ENCODE data around the gene KLHL3. TPM values are rescaled to one million over a fixed set of nuclear protein-coding genes. Genes with fewer than 3 reads are reported as not detected.
A peak's percentile ranks its signal among the peaks of the same experiment; 100 is the strongest.

The KLHL3 gene
- total RNA-seq, 4 donors from 2014 or later, result 1.0 to 3.0 (median 2.1) TPM

GRCh38 chr5:137580030-137580429 lies 155.9 kb downstream of the KLHL3 start:
- no peak for DNase-seq (ENCODE audit: low spot score in 2 of 2)
- no peak overlapping the region for H3K4me3 ChIP-seq (ENCODE audit: low read depth, poor library complexity, severe bottlenecking)
- TF ChIP-seq POLR2A (IDR thresholded peaks at IDR 0.05) (no peak), CTCF (IDR thresholded peaks at IDR 0.05) (no peak)
- intact Hi-C loops (cut with DNase I; ENCODE audit: low total_unique reads), result no loop called here
- WGBS, 2 donors, result 73 to 80% methylated on average over 3 of the region's 3 CpGs

- WGBS, 2 donors, result 27 to 28% methylated on average over 2 of the region's 2 CpGs
- DNase-seq (ENCODE audit: low spot score in 2 of 2), result no peak
- intact Hi-C loops (cut with DNase I; ENCODE audit: low total_unique reads), result no loop called here
- TF ChIP-seq CTCF (IDR thresholded peaks at IDR 0.05) (no peak), POLR2A (IDR thresholded peaks at IDR 0.05) (no peak)
- H3K4me3 ChIP-seq (ENCODE audit: low read depth, poor library complexity, severe bottlenecking), result no peak overlapping the region
Observed at GRCh38 chr5:137575847-137576246, 160.0 kb downstream of the KLHL3 start.

- DNase-seq (ENCODE audit: low spot score in 2 of 2), result no peak
- intact Hi-C loops (cut with DNase I; ENCODE audit: low total_unique reads), result no loop called here
- 75 to 80% methylated on average over 3 of the region's 3 CpGs for WGBS, 2 donors
- H3K4me3 ChIP-seq (ENCODE audit: low read depth, poor library complexity, severe bottlenecking), result no peak overlapping the region
- TF ChIP-seq CTCF (IDR thresholded peaks at IDR 0.05) (no peak), POLR2A (IDR thresholded peaks at IDR 0.05) (no peak)
Observed at GRCh38 chr5:137575211-137575610, 160.7 kb downstream of the KLHL3 start.

- intact Hi-C loops (cut with DNase I; ENCODE audit: low total_unique reads), result no loop called here
- 72 to 77% methylated on average over 2 of the region's 2 CpGs for WGBS, 2 donors
- TF ChIP-seq CTCF (IDR thresholded peaks at IDR 0.05) (no peak), POLR2A (IDR thresholded peaks at IDR 0.05) (no peak)
- peak in 1 of 2 donors; percentile 31 for DNase-seq (ENCODE audit: low spot score in 2 of 2)
- H3K4me3 ChIP-seq (ENCODE audit: low read depth, poor library complexity, severe bottlenecking), result no peak overlapping the region
Observed at GRCh38 chr5:137573376-137573775, 162.5 kb downstream of the KLHL3 start.

GRCh38 chr5:137572042-137572695 lies 163.7 kb downstream of the KLHL3 start:
- no peak overlapping the region for H3K4me3 ChIP-seq (ENCODE audit: low read depth, poor library complexity, severe bottlenecking)
- WGBS, 2 donors, result 81 to 84% methylated on average over 5 of the region's 5 CpGs
- DNase-seq (ENCODE audit: low spot score in 2 of 2), result no peak
- intact Hi-C loops (cut with DNase I; ENCODE audit: low total_unique reads), result no loop called here
- TF ChIP-seq CTCF (IDR thresholded peaks at IDR 0.05) (no peak), POLR2A (IDR thresholded peaks at IDR 0.05) (no peak)

GRCh38 chr5:137570070-137570469 lies 165.8 kb downstream of the KLHL3 start:
- WGBS, 2 donors, result 84 to 88% methylated on average over 6 of the region's 6 CpGs
- intact Hi-C loops (cut with DNase I; ENCODE audit: low total_unique reads), result no loop called here

More at GRCh38 chr5:137570070-137570469, 165.8 kb downstream of the KLHL3 start:
- TF ChIP-seq CTCF (IDR thresholded peaks at IDR 0.05) (no peak), POLR2A (IDR thresholded peaks at IDR 0.05) (no peak)
- no peak for DNase-seq (ENCODE audit: low spot score in 2 of 2)
- H3K4me3 ChIP-seq (ENCODE audit: low read depth, poor library complexity, severe bottlenecking), result no peak overlapping the region
